Stimulated activated CD8-positive, alpha-beta memory T cell treated with anti-CD3 and anti-CD28 coated beads, Interleukin-12 subunit alpha, Interleukin-12 subunit beta, amount 100 ng/mL, for 1 hour (primary cell): ENCODE data around the gene SETD2.
A peak's percentile ranks its signal among the peaks of the same experiment; 100 is the strongest.

ENCODE experiments used
- DNase-seq: peaks from one replicate; pipeline ENCODE4 v3.0.0-alpha.2; 2020; ENCODE audit warnings: low read depth

Gene SETD2

GRCh38 chr3:46996689-46997452 lies 167.0 kb downstream of the SETD2 start:
- no peak for DNase-seq

- DNase-seq: no peak
Measured at GRCh38 chr3:46995901-46996562, 167.9 kb downstream of the SETD2 start.

GRCh38 chr3:46994801-46995731 lies 168.8 kb downstream of the SETD2 start:
- DNase-seq: no peak

- no peak for DNase-seq
Measured at GRCh38 chr3:46993986-46994385, 169.9 kb downstream of the SETD2 start.

- no peak for DNase-seq
Measured at GRCh38 chr3:46993292-46993691, 170.6 kb downstream of the SETD2 start.

- no peak for DNase-seq
Measured at GRCh38 chr3:46992231-46992630, 171.7 kb downstream of the SETD2 start.

GRCh38 chr3:46991406-46992165 lies 172.3 kb downstream of the SETD2 start:
- no peak for DNase-seq

GRCh38 chr3:46990573-46991374 lies 173.1 kb downstream of the SETD2 start:
- no peak for DNase-seq

GRCh38 chr3:46989146-46989810 lies 174.6 kb downstream of the SETD2 start:
- no peak for DNase-seq

- DNase-seq: no peak
Measured at GRCh38 chr3:46988616-46989015, 175.3 kb downstream of the SETD2 start.

- DNase-seq: peak; percentile 77
Measured at GRCh38 chr3:46987743-46988401, 176.0 kb downstream of the SETD2 start.

GRCh38 chr3:46987319-46987742 lies 176.6 kb downstream of the SETD2 start:
- no peak for DNase-seq

- no peak for DNase-seq
Measured at GRCh38 chr3:46986782-46987310, 177.1 kb downstream of the SETD2 start.

- no peak for DNase-seq
Measured at GRCh38 chr3:46986055-46986730, 177.7 kb downstream of the SETD2 start.

GRCh38 chr3:46985588-46985987 lies 178.3 kb downstream of the SETD2 start:
- DNase-seq: no peak

GRCh38 chr3:46984591-46985459 lies 179.1 kb downstream of the SETD2 start:
- no peak for DNase-seq

GRCh38 chr3:46982546-46982945 lies 181.4 kb downstream of the SETD2 start:
- no peak for DNase-seq

- DNase-seq: no peak
Measured at GRCh38 chr3:46981932-46982471, 181.9 kb downstream of the SETD2 start.
